Thyroid gland (tissue), 4 donors: ENCODE data around the gene NR0B2.

Experiments used
- POLR2A ChIP-seq, 2 donors: fragments of 450-650 bp; IDR thresholded peaks; one replicate each; pipeline ENCODE4 v1.6.1; 2017; ENCODE audit warnings: antibody characterized with exemption in 2 of 2, mild to moderate bottlenecking in 2 of 2, moderate library complexity in 1 of 2
- TF ChIP-seq, protein P1 (sequence below), 6 experiments: fragments of 200-600 bp in 3 of 6; fragments of 450-650 bp in 3 of 6; sonication (generic) in 3 of 6; IDR thresholded peaks; one replicate each; pipeline ENCODE4 v1.5.1; 2016 to 2019; ENCODE audit warnings: antibody characterized with exemption in 6 of 6, mild to moderate bottlenecking in 2 of 6, inconsistent platforms in 1 of 6, moderate library complexity in 1 of 6

DNA sequence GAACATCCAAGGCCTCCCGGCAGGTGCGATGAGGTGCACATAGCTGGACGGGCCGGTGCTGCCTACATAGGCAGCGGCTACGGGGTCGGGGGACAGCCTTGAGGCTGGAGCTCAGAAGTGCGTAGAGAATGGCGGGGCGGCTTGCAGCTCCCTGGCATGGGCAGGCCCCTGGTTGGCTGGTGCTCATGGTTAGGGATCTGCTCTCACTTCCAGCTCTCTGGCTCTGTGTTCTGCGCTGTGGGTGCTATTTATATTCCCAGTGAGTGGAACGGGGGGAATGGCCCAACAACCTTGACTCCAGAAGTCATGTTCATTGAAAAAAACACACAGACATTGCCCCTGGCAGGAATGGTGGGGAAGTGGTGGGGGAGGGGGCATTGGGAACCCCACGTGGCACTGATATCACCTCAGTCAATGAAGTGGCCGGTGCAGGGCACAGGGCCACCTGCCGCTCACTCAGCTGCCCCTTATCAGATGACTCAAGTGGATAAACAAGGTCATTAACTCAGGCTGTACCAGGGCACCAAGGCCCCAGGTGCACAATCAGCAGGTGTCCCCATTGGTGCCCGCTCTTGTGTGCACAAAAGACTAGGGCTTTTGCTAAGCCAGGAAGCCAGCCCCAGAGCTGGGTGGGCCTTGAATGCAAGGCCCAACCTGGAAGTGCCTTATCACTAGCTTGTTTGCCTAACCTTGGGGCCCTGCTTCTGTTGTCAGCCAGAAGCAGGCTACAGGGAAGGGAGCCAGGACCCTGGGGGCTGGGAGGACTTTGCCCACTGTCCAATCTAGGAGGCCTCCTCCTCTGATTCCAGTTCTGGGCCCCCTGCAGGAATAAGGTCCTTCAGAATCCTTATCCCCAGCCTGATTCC is at the start of gene NR0B2:
- TF ChIP-seq, protein P1, sequence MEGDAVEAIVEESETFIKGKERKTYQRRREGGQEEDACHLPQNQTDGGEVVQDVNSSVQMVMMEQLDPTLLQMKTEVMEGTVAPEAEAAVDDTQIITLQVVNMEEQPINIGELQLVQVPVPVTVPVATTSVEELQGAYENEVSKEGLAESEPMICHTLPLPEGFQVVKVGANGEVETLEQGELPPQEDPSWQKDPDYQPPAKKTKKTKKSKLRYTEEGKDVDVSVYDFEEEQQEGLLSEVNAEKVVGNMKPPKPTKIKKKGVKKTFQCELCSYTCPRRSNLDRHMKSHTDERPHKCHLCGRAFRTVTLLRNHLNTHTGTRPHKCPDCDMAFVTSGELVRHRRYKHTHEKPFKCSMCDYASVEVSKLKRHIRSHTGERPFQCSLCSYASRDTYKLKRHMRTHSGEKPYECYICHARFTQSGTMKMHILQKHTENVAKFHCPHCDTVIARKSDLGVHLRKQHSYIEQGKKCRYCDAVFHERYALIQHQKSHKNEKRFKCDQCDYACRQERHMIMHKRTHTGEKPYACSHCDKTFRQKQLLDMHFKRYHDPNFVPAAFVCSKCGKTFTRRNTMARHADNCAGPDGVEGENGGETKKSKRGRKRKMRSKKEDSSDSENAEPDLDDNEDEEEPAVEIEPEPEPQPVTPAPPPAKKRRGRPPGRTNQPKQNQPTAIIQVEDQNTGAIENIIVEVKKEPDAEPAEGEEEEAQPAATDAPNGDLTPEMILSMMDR (IDR thresholded peaks at IDR 0.05) = no peak
- no peak for TF ChIP-seq POLR2A (IDR thresholded peaks at IDR 0.05)
